Activated CD8-positive, alpha-beta memory T cell treated with anti-CD3 and anti-CD28 coated beads for 4 hours (primary cell): ENCODE measurements around the gene LZTFL1.
"Not testable (repeated sequence)": the region's sequence is repeated elsewhere in the genome, so short reads cannot be mapped to it uniquely, and the experiment has no call there.

Source experiments
- DNase-seq, 2 donors: peaks; one replicate each; pipeline ENCODE4 v3.0.0-alpha.2; 2020; ENCODE audit warnings: low read depth in 2 of 2

LZTFL1 gene

DNA sequence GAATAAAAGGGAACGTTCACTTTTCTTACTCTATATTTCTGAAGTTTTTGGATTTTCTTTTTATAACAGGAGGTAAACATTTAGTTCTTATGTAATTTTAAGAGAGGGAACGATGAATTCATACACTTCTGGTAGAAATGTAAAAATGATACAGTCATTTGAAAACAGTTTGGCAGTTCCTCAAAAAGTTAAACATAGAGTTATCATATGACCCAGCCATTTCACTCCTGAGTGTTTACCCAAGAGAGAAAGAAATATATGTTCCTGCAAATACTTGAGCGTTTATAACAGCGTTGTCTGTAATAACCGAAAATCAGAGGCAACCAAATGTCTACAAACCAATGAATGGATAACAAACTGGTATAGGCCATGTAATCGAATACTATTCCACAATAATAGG, 23.6 kb upstream of the LZTFL1 start:
- no peak for DNase-seq

DNA sequence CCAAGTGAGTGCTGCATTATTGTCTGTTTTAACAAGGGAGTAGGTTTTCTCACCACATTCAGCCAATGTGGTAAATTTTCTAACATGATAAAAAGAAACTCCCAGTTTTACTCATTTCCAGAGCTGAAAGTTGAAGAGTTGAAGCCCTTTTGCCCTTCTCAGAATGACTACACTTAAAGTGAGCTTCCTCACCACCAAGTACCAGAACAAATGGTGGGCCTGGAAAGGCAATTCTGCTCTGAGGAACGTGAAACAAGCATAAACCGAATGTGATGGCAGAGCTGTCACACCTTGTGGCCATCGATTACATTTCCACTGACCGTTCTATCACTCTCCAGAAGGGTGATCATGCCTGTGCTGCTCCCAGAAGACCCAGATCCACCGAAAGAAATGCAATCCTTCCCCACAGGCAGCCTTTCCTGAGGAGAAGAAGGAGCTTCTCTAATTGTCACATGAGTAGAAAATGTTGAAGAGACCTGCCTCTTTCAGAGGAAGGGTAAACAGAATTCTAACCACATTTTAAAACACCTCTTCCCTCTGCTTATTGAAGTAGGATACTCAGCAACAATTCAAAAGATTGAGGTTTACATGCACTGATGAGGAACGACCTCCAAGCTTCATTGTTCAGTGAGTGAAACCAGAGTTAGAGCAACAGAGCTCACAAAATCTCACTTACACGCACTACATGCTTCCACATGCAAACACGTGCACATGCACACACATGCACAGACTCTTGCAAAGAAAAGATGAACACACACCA, 23.0 kb upstream of the LZTFL1 start:
- no peak for DNase-seq

DNA sequence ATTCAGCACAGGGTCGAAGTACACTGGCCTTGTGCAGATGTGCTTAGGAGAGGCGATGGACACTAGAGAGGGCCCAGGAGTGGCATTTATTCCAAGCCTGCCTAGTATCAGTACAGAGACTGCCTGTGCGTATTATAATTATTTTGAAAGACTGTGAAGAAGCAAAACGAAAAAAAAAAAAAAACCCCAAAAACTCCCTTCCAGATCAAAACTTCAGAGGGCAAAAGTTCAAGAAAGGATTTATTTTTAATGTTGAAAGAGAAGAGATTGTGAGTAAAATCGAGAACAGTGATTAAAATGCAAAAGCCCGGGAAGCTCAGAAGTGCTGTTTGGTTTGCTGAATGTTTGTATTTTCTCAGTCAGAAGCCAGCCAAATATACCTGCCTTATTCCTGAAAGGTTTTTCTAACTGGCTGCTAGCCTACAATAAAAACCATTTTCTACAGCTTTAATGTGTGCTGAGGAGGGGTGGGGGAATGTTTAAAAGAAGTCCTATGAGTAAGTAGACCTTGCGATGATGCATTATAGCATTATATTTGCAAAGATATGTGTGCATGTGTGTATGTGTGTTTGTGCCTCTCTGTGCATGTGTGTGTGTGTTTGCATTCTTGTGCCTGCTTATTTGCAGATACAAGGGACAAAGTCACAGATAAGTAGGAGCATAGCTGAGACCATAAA, 19.3 kb upstream of the LZTFL1 start:
- DNase-seq, result no peak

- DNase-seq, result no peak
Observed at GRCh38 chr3:45860481-45860880, 18.6 kb upstream of the LZTFL1 start.

- DNase-seq, result no peak
Observed at GRCh38 chr3:45858809-45859543, 17.1 kb upstream of the LZTFL1 start.

GRCh38 chr3:45857024-45857423, 15.1 kb upstream of the LZTFL1 start:
- not testable (repeated sequence) for DNase-seq

- not testable (repeated sequence) for DNase-seq
Observed at GRCh38 chr3:45856323-45856722, 14.4 kb upstream of the LZTFL1 start.

DNA sequence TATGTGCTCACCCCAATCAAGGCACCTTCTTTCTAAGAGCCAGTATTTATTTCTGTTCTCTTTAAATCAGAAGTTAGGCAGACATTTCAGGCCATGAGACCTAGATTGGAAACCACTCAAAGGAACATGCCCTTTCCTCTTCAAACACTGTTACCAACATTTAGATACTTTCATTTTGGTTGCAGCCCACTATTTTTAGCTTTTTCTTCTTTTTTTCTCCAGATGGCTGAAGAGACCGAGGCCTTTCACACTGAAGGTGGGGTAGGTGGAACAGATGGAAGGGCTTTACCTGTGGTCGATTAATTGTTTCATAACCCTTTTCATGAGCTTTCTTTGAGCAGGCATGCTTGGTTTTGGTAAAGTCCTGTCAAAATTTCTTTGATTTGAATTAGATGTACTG, 10.9 kb upstream of the LZTFL1 start:
- no peak for DNase-seq

DNA sequence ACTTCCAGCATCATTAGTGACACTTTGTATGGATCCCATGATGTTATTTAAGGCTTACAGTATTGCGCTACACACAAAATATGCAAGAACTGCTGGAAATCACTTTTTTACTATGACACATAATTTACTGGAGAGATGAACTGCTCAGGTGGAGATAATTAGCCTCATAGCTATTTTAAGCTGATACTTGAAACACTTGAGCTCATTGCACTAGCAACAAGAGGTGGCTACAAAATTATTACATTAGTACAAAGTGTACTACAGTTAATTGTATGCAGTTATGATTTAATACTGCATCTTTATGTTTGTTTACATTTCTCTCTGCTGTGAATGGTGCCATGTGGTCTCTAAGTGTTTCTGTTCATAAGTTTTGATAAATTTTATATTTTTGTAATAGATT, 6.5 kb upstream of the LZTFL1 start:
- DNase-seq, result no peak

DNA sequence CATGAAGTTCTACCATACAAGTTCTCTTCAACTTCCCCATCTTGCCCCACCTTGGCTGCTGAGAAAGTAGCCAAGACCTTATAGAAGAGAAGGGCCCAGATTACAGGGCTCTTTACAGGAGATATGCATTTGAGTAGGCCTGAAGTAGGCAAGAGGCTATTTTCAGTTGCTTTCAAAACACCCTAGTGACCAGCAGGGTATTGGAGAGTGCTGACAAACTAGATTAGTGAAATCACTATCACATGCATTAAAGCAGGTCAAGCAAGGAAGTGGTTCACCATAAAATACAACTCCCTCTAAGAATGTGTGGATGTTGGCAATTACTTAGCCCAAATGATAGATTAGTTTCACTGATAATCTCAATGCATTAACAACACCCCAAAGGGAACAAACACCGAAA, 2.7 kb upstream of the LZTFL1 start:
- DNase-seq, result no peak

DNA sequence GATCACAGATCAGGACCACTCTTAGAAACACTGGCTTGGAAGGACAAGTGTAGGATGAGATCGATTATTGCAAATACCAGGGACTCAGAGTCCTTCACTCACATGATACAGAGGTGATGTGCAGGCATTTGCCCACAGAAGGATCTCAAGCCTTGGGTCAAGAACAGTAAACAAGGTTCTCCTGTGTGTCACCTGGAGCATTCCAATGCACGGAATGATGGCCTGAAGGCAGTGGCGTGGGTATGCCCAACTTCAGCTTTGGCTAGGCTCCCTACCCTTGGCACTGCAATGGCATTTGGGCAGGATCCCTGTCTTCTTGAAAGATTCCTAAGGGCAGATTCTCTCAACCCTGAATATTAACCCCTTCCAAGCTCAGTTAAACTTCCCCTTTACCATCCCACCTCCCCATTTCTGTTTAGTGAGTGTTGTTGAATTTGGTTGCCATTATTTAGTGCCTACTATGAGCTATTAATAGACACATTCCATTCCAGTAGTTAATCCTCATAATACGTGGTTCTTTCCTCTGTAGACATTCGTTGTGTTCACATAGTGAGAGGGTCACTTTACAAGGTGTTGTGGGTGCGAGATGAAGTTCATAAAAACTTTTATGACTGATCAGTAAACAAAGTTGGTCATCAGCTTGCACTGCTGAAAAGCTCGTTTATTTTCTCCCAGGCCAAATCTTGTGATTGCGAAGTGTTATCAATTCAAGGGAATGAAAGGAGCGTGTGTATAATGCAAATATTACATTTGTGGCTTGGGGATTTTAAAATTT, 1.1 kb upstream of the LZTFL1 start:
- DNase-seq, result no peak

GRCh38 chr3:45841420-45841756, 531 bp downstream of the LZTFL1 start:
- no peak for DNase-seq

GRCh38 chr3:45838466-45838865, 3.5 kb downstream of the LZTFL1 start:
- DNase-seq, result no peak

DNA sequence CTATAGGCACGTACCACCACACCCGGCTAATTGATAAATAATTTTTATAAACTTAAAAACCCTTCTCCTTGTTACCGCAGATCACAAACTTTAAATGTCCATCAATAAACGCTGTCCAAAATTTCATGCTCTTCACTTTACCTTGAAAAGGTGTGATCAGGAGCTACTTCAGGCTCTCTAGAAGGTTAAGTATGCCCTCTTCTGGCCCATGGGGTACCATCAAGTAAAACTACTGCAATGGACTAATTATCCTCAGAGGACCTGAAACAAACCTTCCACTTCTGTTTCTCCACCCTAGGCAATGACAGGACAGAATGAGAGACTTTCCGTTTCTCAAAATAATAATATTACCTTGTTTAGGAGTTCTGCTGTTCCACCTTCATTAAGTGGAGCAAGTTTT, 9.2 kb downstream of the LZTFL1 start:
- no peak for DNase-seq

DNA sequence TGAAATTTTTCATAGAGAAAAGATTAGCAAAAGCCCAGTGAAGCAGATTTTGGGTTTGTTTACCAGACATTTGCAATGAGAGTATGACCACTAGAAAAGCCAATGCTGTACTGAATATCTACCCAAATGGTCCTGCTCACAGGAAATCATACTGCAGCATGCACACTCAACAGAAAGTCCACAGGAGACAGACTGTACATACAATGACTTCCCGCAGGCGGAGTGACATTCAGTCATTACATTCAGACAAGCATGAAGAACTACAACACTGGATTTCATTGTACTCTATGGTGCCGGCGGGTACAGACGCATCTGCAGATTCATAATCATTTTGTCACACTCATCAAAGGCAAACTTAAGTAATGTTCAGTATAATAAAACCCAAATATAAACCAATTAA, 11.8 kb downstream of the LZTFL1 start:
- no peak for DNase-seq

GRCh38 chr3:45826908-45827307, 15.0 kb downstream of the LZTFL1 start:
- no peak for DNase-seq

DNA sequence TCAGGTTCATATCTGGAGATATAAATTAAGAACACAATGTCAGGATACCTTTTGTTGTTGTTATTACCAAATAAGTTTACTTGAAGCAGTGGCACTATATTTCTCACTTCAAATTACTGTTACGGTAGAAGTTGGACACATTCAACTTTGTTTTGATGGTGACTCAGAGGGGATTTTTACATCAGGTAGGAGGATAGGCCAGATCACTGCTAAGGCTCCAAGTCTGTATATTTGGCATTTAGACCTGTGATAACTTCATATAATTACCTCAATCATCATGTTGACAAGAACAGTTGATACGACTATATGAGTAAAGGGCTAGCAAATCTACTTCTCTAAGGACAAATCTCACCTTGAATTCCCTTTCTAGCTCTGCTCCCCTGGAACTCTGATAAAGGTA, 15.6 kb downstream of the LZTFL1 start:
- no peak for DNase-seq

DNA sequence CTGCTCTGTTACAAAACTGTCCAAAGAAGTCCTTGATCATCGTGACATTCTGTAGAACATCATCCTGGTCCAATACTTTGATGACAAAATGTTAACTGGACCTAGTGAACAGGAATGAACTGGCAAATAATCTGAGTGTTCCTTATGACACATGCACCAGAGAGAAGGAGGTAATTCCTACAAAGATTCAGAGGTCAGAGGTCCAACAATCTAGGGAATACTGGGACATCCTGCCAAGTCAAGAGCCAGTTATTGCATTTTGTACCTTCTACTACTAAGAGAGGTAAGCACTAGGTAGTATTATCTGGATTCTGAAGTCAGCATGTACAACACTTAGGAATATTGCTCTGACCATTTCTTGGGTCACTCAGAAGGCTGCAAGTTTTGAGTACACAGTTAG, 20.8 kb downstream of the LZTFL1 start:
- no peak for DNase-seq

DNA sequence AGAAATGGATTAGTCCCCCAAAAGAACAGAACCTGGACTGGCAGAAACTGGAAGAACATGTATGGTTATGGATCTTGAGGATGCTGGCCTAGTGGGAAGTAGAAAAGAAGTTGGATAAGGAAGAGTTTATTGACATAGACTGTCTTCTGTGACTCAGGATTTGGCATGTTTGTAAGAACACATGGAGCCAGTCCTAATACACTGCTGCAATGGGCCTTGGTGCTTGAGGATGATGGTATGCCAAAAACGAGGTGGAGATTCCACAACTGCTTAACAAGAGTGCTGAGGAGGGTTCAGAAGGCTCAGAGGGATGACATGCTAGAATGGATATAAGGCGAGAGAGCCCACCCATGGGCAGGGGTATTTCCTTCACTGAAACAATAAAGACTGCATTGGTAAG, 22.4 kb downstream of the LZTFL1 start:
- no peak for DNase-seq

GRCh38 chr3:45817831-45818522, 23.9 kb downstream of the LZTFL1 start:
- no peak for DNase-seq

- no peak for DNase-seq
Observed at GRCh38 chr3:45816544-45816943, 25.4 kb downstream of the LZTFL1 start.

DNA sequence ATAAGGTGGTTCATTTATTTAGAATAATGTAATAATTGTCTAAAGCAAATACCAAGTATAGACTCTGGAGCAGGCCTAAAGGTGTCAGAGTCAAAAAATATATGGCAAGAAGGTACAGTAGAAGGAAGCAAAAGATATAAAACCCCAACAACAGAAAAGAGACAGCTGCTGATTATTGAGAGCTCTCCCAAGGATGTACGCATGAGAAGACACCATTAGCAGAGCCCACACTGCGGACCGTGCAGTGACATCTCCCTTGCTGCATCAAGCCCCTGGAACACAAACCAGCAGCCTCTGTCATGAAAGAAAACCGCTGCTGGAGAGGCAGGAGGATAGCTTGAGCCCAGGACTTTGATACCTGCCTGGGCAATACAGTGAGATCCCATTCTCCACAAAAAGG, 27.6 kb downstream of the LZTFL1 start:
- DNase-seq, result no peak
